Activated T-cell treated with anti-CD3 and anti-CD28 coated beads, Interleukin-2, amount 50 U/mL, for 48 hours (primary cell): Measurements from ENCODE around the gene RASSF5.

ENCODE experiments used
- DNase-seq, 2 experiments: peaks; one replicate each; pipeline ENCODE4 v3.0.0-alpha.2; 2020

Gene RASSF5

GRCh38 chr1:206518206-206518605 is 10.9 kb downstream of the RASSF5 start:
- no peak for DNase-seq

GRCh38 chr1:206518743-206519142 is 11.4 kb downstream of the RASSF5 start:
- no peak for DNase-seq

DNA sequence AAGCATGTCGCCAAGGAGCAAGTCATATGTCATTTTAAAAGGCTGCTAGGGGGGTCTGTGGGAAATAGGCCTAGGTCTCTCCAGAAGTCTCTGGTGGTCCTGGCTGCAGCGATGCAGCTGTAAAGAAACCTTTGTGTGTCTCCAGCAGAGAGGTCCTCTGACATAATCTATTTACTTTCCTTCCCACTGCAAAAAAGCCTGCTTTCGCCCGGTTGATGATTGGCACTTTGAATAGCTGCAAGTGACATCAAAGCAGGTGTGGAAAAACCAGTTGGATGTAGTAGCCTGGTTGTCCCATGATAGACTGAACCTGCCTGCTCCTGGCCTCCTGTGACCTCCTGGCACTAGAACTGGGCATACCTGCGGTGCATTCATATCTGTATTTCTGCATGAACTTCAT is 13.8 kb downstream of the RASSF5 start:
- no peak for DNase-seq

DNA sequence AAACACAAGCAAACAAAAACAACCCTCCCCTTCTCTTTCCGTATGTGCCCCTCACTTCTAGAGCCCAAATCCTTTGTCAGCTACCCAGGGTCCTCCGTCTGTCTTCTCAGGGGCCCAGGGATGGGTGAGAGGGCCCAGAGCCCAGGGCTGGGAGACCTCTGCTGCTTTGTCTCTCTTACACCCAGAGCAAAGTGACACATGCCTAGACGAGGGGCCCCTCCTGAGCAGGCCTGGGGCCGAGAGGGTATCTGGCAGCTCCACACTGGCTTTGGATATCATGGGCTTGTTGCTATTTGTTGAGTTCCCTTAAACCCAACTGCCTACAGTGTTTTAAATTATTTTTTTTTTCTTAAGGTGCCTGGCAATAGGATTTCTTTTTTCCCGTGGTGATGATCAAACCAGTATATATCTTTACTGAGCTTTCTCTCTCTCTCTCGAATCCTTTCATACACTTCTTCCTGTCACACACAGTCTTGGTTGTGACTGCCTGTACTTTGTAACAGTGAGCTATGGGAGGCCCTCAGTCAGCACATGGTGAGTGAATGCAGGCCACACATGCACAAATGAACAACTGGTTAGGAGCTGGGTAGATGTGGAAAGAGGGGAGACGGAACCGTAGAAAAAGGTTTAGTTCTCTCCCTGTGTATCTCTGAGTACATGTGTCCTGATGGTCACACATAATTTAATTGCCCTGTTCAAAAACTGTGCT is 14.5 kb downstream of the RASSF5 start:
- no peak for DNase-seq

DNA sequence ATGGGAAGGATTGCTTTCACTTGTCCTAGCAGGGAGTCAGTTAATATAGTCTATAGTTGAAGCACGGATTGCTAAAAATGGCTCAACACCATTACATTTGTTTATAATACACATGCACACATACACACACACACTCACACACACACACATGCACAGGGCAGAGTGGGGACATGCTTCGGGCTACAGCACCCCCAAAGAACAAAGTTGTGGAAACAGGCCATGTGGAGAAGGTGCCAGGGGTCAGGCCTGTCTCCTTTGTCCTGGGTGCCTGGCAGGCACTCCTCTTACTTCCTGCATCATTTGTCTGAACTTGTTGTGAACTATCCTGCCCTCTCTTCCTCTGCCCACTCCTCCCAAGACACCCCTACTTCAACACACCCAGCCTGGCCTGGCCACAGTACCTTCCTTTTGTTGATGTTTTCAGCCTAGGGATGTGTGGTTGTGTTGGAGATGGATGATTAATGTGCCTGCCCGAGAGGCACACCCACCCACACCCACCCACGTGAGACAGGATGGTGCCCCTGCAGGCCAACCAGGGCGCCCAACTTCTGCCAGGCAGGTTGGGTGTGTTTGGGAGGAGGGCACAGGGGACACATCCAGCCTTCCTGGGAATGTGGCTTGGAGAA is 17.5 kb downstream of the RASSF5 start:
- no peak for DNase-seq

DNA sequence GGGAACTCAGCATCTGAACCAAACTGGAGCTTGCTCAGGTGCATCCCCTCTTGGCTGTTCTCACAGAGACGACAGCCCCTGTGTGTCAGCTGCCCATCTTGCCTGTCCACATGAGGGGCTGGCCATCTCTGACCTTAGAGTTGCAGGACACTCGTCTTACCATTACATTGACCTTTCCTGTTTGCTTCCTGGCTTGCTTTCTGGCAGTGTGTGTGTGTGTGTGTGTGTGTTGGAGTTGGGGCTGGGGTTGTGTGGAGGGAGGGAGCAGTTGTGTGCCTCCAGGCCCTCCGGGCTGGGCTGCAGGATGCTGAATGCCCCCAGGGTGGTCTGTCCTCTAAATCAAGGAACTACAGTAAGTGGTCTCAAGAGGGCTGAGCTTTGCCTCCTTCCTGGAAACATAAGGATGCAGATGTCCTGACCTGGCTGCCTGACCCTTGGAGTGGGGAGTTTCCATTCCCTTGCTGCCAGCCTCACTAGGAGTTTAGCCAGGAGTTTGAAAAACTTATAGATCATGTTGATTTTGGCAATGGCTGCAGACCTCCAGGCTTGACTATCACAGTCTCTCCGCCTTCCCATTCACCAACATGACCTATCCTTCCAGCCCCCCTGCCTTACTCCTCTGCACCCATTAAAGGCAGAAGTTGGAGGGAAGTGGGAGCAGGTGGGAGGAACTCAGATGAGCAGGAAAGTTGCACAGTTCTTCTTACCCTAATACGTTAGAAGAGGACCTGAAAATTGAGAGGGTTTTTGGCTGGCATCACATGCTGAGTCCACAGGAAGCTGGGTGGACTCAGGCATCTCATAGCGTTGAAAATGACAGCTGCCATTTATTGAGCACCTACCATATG is 19.0 kb downstream of the RASSF5 start:
- DNase-seq: no peak

DNA sequence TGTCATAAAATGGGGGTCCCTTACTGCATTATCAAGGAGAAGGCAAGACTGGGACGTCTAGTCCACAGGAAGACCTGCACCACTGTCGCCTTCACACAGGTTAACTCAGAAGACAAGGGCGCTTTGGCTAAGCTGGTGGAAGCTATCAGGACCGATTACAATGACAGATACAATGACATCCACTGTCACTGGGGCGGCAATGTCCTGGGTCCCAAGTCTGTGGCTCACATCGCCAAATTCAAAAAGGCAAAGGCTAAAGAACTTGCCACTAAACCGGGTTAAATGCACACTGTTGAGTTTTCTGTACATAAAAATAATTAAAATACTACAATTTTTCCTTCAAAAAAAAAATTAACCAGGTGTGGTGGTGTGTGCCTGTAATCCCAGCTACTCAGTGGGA is 22.1 kb downstream of the RASSF5 start:
- DNase-seq: no peak

DNA sequence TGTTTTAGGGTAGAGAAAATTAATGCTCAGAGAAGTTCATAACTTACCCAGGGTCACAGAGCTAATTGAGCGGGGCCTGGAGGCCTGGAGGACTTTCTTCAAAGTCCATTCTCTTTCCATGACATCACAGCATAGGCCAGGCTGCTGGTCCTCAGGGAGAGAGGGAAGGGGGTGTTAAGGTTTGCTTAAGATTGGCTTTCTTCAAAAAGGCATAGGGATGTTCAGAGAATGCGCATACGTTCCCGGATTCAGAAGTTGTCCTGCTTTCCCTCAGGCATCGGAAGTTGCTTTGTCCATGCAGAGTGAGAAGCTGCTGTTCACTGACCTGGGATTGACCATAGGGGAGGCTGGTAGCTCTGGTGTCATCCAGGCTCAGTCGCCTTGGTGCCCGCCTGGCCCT is 25.0 kb downstream of the RASSF5 start:
- DNase-seq: no peak

DNA sequence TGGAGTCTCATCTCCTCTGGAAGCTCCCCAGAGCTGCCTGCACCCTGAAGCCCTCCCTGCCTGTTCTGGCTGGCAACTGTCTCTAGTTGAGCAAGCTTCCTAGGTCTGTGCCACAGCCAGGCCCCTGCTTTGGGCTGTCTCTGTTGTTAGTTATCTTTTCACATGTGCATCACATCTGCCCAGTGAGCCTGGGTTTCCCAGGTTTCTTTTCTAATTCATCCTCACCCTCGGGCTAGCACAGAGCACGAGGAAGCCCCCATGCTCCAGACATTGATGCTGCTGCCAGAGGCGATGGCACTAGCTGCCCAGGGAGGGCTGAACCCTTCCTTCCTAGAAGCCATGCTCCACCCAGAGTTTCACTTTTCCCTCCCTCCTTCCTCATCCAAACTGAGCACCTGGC is 27.2 kb downstream of the RASSF5 start:
- no peak for DNase-seq

DNA sequence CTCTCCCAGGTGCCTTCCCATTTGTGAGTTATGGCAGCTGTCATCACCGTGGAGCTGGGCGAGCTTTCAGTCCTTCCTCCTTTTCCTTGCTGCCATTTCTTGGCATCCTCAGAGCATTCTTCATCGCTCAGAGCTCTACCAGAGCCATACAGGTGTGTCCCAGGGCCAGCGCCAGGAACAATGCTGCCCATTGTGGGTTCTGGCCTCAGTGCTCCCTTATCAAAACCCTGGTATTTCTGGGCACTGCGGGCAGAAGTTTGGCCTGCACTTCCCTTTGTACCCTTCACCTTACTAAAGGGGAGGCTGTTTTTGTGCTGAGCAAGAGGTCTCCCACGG is 28.5 kb downstream of the RASSF5 start:
- no peak for DNase-seq

- no peak for DNase-seq
Observed at GRCh38 chr1:206537141-206537540, 29.8 kb downstream of the RASSF5 start.

GRCh38 chr1:206538086-206538770 is 30.9 kb downstream of the RASSF5 start:
- peak in 1 of 2 experiments; percentile 35 for DNase-seq

GRCh38 chr1:206538901-206539640 is 31.7 kb downstream of the RASSF5 start:
- DNase-seq: no peak

DNA sequence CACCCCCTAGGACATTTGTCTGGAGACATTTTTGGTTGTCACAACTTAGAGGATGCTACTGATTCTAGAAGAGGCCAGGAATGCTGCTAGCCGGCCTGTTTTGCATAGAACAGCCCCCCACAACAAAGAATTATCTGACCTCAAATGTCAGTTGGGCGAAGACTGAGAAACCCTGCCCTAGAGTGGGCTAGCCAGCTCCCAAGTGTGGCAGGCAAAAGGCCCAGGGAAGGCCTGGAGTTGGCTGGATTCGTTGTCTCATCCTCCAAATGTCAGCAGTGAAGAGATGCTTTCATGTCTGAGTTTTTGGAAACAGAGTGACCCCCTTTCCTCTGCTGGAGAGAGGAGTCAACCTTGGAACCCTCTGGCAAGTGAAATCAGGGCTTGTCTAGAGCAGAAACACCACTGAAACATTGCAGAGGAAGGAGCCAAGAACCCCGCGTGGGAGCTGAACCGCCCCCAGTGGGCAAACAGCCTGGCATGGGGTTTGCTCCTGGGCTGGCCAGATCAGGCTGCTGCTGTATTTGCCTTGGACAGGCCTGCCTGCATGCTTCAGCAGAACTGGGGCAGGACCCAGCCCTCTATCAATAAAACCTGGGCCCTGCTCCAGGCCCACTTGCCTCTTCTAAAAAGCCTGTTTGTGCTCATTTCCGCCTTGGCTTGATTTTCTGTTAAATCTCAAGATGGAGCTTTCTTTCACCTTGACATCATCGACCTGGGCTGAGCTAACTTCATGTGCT is 32.9 kb downstream of the RASSF5 start:
- DNase-seq: no peak

- no peak for DNase-seq
Observed at GRCh38 chr1:206541236-206541833, 34.0 kb downstream of the RASSF5 start.

- peak; percentile 93 to 98 for DNase-seq
Observed at GRCh38 chr1:206544562-206545257, 37.4 kb downstream of the RASSF5 start.

- DNase-seq: no peak
Observed at GRCh38 chr1:206545351-206545750, 38.0 kb downstream of the RASSF5 start.

GRCh38 chr1:206547104-206547503 is 39.8 kb downstream of the RASSF5 start:
- DNase-seq: no peak

DNA sequence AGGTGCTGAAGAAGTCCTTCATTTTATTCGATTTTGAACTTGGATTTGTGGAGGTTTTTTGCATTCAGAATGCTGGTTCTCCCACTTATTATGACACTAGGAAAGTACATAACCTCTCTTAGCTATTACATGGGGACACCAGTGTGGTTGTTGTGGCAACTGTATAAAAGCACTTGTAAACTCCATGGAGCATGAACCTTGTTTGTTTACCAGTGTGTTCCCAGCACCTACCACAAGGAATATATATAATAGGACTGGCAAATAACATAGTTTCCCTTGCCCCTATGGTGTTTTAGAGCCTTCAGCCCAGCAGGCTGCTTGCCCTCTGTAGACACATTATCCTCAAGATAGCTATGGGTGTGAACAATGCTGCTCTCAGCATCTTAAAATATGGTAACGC is 43.1 kb downstream of the RASSF5 start:
- DNase-seq: no peak

DNA sequence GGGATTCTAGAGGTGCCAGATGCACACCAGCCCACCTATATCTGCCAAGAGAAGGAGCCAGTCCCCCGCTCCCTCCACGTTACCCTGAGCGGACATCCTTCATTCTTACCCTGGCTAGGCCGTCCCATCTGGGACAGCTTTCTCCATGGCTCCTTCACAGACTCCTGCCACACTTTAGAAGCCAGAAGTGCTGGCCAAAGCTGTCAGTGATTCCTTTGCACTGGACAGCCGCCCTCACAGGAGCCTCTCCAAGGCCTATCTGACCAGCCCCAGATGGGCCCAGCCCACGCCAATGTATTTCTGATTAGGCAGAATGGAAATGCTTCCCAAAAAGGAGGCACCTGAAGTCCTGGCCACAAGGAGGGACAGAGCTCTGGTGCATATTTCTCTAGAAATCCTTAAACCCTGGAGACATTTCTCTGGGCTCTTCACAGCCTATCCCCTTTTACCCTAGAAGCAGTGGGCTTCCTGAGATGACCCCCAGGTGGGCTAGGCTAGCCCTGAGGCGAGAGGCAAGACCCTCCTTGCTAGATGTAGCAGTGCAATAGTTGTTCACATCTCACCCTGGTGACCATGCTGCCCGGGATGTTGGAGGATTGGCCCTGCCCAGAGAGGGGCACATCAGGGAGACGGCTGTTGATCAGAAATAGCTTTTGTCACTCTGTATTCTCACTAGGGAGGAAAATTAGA is 44.1 kb downstream of the RASSF5 start:
- no peak for DNase-seq
